Skeletal muscle satellite cell (primary cell): ENCODE measurements around the gene CROCC2.
A peak's percentile ranks its signal among the peaks of the same experiment; 100 is the strongest.

Source experiments
- H3K27me3 ChIP-seq: 2 replicates; pipeline ENCODE4 v1.7.0; 2013; ENCODE audit warnings: low read length; ENCODE audit not compliant: control insufficient read depth, insufficient read depth
- H3K36me3 ChIP-seq: 2 replicates; pipeline ENCODE4 v1.7.0; 2013; ENCODE audit warnings: mild to moderate bottlenecking, control low read depth, low read length; ENCODE audit not compliant: insufficient read depth
- H3K4me1 ChIP-seq: 2 replicates; pipeline ENCODE4 v1.7.0; 2013; ENCODE audit warnings: low read length; ENCODE audit not compliant: control insufficient read depth, insufficient read depth
- H3K4me2 ChIP-seq: 2 replicates; pipeline ENCODE4 v1.7.0; 2013; ENCODE audit warnings: mild to moderate bottlenecking, low read length
- H3K4me3 ChIP-seq: 2 replicates; pipeline ENCODE4 v1.7.0; 2013; ENCODE audit warnings: low read length
- H3K9ac ChIP-seq: 2 replicates; pipeline ENCODE4 v1.7.0; 2013; ENCODE audit warnings: mild to moderate bottlenecking, low read depth, low read length, moderate library complexity
- H3K9me3 ChIP-seq: replicated peaks from 2 replicates; pipeline ENCODE4 v1.7.0; 2013; ENCODE audit warnings: mild to moderate bottlenecking, control low read depth, low read length

The CROCC2 gene

DNA sequence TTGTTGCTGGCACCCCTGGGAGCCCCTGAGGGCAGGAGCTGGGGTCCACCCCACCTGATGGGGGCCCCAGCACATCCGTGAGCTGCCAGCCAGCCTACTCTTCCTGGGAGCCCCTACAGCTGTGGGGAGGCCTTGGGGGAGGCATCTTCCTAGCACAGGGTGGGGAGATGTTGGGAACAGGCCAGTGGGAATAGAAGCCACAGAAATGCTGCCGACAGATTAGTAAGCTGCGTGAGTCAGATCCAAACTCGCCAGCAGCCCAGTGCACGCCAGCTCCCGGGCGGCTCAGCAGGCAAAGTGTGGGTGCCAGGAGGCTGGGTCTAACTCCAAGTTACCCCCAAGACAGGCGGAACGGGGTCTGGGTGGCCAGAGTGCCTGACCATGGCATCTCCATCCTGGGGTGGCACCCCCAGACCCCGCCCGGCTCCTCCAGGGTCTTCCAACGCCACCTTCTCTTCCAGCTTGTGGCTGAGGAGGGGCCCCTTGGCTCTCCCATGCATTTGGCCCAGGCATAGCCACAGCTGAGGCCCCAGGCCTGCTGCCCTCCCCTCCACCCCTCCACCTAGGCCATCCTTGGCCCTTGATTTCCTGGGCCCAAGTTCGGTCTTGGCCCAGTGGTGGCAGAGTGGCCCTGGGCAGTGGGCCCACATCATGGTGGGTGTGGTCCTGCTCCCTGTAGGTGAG lies 15.3 kb downstream of the CROCC2 start:
- Histone ChIP-seq H3K27me3 (peaks cover 4% of the 10 kb centered on the region), H3K36me3 (no peaks in the 10 kb centered on the region), H3K4me3 (peak overlapping the region; percentile 36), H3K9me3 (no peaks in the 10 kb centered on the region), H3K4me2 (peak overlapping the region; percentile 65), H3K4me1 (peaks cover 41% of the 10 kb centered on the region), H3K9ac (peak overlapping the region; percentile 73)

DNA sequence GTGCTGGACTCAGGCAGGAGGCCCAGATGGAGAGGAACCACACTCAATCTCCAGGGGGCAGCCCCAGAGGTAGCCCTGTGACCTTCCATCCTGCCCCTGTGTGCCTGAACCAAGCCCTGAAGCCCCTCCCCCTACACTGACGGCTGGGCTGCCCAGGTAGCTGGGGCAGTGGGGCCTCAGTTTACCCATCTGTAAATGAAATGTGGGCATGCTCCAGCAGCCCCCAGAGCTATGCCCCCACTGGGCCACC lies 15.8 kb downstream of the CROCC2 start:
- Histone ChIP-seq H3K9ac (peak overlapping the region; percentile 55), H3K9me3 (no peaks in the 10 kb centered on the region), H3K4me3 (peak overlapping the region; percentile 9)

DNA sequence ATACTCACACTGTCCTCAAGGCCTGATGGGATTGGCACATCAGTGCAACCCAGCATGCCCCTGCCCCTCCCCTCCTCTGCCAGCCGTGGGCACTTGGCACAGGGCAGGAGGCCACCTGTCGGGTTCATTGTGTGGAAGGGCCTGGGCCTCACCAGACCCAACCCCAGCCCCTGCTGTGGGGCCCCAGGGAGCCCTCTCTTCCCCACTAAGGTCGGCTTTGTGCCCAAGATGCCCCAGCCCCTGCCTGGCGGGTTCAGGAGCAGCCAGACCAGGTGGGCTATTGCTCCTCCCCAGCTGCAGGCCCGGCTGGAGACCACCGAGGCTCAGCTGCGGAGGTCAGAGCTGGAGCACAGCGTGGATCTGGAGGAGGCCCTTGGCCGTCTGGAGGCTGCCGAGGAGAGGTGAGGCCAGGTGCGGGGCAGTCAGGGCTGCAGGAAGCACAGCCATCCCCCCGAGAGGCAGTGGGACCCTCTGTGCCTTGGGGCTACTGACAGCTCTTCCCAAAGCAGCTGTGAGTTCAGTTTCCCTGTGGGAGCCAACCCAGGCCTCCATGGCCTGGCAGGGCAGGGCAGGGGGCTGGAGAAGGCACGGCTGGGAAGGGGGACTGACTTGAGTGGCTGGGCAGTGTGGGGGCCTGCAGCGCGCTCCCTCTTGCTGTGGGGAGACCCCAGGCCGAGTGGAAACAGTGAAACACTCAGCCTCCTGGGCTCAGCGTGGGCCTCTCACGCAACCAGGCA lies 16.3 kb downstream of the CROCC2 start:
- H3K4me3 ChIP-seq, result no peak overlapping the region
- no peak overlapping the region for H3K4me2 ChIP-seq
- no peaks in the 10 kb centered on the region for H3K36me3 ChIP-seq
- H3K27me3 ChIP-seq, result peaks cover 10% of the 10 kb centered on the region
- H3K9me3 ChIP-seq, result no peaks in the 10 kb centered on the region
- H3K9ac ChIP-seq, result peak overlapping the region; percentile 55
- peaks cover 32% of the 10 kb centered on the region for H3K4me1 ChIP-seq

More for the DNA sequence above, 15.8 kb downstream of the CROCC2 start:
- H3K4me1 ChIP-seq, result peaks cover 36% of the 10 kb centered on the region
- peaks cover 8% of the 10 kb centered on the region for H3K27me3 ChIP-seq
- H3K4me2 ChIP-seq, result peak overlapping the region; percentile 64
- H3K36me3 ChIP-seq, result no peaks in the 10 kb centered on the region

DNA sequence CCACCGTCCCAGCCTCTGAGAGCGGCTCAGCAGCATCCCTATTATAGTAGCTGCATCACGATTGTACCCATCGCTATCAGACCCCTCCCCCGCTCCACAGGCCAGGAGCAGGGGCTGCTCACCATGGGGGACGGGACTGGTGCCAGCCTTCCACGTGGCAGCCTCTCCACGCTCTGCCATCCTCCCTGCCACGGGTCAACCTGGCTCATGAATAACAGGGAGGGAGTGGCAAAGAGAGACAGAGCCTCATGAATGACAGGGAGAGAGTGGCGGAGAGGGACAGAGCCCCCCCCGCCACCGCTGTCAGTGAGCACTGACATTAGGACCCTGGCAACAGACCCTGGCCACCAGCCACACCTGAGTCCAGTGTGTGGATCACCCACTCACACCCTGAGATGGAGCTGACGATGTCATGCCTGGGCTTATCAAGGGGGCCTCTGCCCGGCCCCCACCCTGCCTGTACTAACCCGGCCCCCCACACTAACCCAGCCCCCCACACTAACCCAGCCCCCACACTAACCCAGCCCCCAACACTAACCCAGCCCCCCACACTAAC lies 16.9 kb downstream of the CROCC2 start:
- Histone ChIP-seq H3K27me3 (peaks cover 12% of the 10 kb centered on the region), H3K9me3 (no peaks in the 10 kb centered on the region)

DNA sequence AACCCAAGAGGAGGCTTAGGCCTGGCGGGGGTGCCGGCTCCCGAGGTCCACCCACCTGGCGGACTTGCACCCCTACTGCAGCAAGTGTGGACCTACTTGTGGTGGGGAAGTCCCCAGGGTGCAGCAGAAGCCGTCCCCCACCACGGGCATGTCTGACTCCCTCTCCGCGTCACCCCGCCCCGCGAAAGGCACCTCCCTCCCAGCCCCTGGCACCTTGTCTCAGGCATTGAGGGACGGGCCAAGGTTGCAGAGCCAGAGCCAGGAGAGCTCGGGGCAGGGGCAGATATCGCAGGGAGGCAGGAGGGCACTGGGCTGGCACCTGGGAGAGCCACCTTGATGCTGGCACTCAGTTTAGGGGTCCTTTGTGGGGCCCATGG lies 19.0 kb downstream of the CROCC2 start:
- Histone ChIP-seq H3K4me3 (no peak overlapping the region), H3K27me3 (peaks cover 19% of the 10 kb centered on the region), H3K9ac (no peak overlapping the region), H3K4me2 (no peak overlapping the region), H3K4me1 (peaks cover 28% of the 10 kb centered on the region), H3K36me3 (no peaks in the 10 kb centered on the region), H3K9me3 (no peaks in the 10 kb centered on the region)

More for the DNA sequence above, 16.9 kb downstream of the CROCC2 start:
- no peaks in the 10 kb centered on the region for H3K36me3 ChIP-seq
- peaks cover 28% of the 10 kb centered on the region for H3K4me1 ChIP-seq
- no peak overlapping the region for H3K4me3 ChIP-seq
- no peak overlapping the region for H3K9ac ChIP-seq
- no peak overlapping the region for H3K4me2 ChIP-seq

DNA sequence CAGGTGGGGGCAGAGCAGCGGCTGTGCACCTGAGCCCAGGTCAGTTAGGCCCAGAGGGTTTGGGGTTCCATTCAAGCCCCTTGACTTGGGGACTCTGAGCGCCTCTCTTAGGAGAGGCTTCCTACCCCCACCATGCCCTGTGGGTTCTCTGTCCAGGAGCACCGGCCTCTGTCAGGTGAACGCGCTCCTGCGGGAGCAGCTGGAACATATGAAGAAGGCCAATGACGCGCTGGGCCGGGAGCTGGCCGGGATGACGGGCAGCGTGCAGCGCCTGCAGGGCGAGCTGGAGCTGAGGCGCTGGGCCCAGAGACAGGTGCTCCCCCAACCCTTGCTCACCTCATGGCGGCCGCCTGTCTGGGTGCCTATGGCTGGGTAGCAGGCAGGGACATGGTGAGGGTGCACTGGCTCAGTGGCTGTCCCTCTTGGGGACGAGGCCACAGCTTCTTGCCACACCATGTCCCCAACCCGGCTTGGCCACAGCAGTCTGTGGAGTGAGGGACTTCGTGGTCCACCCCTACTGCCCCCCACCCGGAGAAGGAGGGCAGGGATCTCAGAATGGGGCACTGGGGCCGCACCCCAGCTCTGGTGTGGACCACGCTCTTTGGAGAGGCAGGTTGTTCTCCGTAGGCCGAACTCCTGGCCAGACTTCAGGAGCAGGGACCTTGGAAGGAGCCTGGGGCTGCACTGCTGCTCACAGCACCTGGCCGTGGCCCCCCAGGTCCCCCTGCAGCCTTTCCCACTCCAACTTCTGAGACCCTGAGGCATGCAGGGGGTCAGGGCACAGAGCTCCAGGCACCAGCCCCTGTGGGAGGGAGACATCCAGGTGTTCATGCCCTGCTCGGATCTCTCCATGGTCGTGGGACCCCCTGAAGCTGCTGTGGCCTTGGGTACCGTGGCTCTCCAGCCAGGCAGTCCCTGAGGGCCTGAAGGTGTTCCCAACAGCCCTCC lies 19.7 kb downstream of the CROCC2 start:
- no peak overlapping the region for H3K9ac ChIP-seq
- H3K9me3 ChIP-seq, result no peaks in the 10 kb centered on the region
- H3K36me3 ChIP-seq, result no peaks in the 10 kb centered on the region
- H3K4me1 ChIP-seq, result peaks cover 22% of the 10 kb centered on the region
- peaks cover 25% of the 10 kb centered on the region for H3K27me3 ChIP-seq
- no peak overlapping the region for H3K4me3 ChIP-seq
- no peak overlapping the region for H3K4me2 ChIP-seq

DNA sequence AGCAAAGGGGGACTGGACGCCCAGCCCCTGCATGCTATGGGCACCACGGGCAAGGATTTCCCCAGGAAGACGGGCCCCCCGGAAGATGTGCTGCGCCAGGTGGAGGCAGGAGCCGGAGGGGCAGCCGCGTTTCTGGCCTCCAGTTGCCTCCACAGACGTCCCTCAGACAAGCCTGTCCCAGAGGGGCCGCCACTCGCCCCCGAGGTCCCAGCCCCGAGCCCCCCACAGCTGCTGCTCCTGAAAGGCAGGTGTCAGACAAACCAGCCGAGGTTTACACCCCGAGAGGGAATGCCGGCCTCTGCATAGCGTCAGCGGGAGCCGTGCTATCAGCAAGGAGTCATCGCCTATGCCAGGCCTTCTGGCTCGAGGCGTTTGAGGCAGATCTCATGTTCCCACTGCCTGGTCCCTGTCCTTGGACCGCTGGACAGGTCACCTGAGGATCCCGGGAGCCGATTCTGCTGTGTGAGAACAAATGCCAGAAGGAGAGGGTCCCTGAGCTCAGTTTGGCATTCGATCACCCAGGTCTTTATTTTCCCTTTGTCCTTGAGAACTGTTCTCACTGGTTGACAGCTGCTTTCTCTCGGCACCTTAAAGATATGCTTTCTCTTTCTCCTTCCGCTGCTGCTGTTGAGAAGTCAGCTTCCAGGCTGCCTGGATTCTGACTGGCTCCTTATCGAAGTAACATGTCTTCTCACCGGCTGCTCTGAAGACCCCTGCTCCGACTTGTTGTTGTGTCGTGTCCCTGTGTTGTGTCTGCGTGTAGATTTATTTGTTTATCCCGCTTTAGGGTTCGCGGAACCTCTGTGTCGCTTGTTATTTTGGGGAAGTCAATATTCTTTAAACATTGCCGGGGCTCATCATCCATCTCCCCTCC lies 20.6 kb downstream of the CROCC2 start:
- Histone ChIP-seq H3K27me3 (peaks cover 32% of the 10 kb centered on the region), H3K36me3 (no peaks in the 10 kb centered on the region), H3K4me1 (peaks cover 14% of the 10 kb centered on the region), H3K4me3 (no peak overlapping the region), H3K4me2 (no peak overlapping the region), H3K9me3 (no peaks in the 10 kb centered on the region), H3K9ac (no peak overlapping the region)

DNA sequence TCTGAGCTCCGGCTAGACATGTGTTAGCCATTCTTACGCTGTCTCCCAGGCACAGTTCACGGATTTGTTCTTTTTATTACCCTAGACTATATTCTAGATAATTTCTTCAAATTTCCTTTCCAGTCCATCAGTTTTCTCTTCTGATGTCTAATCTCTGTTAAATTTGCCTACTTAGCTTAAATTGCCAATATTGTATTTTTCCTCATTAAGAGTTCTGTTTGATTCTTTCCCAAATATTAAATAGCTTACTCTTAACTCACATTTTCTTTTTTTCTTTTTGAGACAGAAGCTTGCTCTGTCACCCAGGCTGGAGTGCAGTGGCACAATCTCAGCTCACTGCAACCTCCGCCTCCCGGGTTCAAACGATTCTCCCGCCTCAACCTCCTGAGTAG lies 21.2 kb downstream of the CROCC2 start:
- Histone ChIP-seq H3K4me2 (no peak overlapping the region), H3K4me3 (no peak overlapping the region), H3K27me3 (peaks cover 39% of the 10 kb centered on the region)

DNA sequence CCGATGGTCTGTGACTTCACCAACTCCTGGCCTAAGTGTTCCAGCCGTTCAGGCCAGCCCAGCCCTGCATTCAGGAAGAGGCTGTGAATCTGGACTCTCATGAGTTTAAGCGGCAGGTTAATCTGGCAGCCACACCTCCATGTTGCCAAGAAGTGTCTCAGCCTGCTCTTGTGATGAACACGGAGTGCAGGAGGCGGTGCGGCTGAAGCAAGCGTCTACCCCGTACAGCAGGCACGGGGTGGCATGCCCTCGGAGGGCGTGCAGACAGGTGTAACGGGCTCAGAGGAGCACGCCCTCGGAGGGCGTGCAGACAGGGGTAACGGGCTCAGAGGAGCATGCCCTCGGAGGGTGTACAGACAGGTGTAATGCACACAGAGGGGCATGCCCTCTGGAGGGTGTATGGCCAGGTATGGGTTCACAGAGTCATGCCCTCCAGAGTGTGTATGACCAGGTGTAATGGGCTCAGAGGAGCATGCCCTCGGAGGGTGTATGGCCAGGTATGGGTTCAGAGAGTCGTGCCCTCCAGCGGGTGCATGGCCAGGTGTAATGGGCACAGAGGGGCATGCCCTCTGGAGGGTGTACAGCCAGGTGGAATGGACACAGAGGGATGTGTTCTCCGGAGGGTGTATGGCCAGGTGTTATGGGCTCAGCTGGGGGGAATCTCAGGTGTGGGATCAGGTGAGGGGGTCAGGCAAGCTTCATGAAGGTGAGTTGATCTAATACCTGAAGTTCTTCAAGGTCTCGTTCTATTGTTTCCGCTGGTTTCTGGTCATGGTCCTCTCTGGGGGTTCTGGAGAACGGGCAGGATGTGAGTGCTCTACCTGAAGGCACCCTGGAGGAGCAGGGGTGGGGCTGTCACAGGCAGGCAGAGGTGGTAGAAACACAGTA lies 22.6 kb downstream of the CROCC2 start:
- Histone ChIP-seq H3K4me2 (no peak overlapping the region), H3K4me3 (no peak overlapping the region), H3K9me3 (no peaks in the 10 kb centered on the region), H3K27me3 (peaks cover 52% of the 10 kb centered on the region), H3K36me3 (no peaks in the 10 kb centered on the region), H3K9ac (no peak overlapping the region), H3K4me1 (no peaks in the 10 kb centered on the region)

More for the DNA sequence above, 21.2 kb downstream of the CROCC2 start:
- H3K9me3 ChIP-seq, result no peaks in the 10 kb centered on the region
- H3K4me1 ChIP-seq, result peaks cover 8% of the 10 kb centered on the region
- no peaks in the 10 kb centered on the region for H3K36me3 ChIP-seq
- no peak overlapping the region for H3K9ac ChIP-seq
